Heart right ventricle (tissue), 16 donors: ENCODE results near the gene ASIC3. TPM values are rescaled to one million over a fixed set of nuclear protein-coding genes. Genes with fewer than 3 reads are reported as not detected.

Experiments
- ATAC-seq, 8 donors: fragments of 200-7000 bp; cut with Tn5 transposase; one replicate each; pipeline ENCODE4 v1.9.1; 2020; ENCODE audit warnings: mild to moderate bottlenecking in 8 of 8, moderate library complexity in 8 of 8, moderate number of reproducible peaks in 1 of 8
- DNase-seq, 2 donors: peaks; one replicate each; pipeline ENCODE4 v3.0.0-alpha.2; 2020
- H3K27ac ChIP-seq, 10 donors: fragments of 200-600 bp; sonication (generic) in 2 of 10; one replicate each; pipeline versions ENCODE4 v1.5.0 to v1.8.0; 2020 to 2022; ENCODE audit warnings: mild to moderate bottlenecking in 3 of 10
- H3K27me3 ChIP-seq, 7 donors: fragments of 200-600 bp; one replicate each; pipeline ENCODE4 v1.8.0; 2021 to 2022; ENCODE audit warnings: mild to moderate bottlenecking in 2 of 7
- H3K36me3 ChIP-seq, 9 donors: fragments of 200-600 bp; sonication (generic) in 1 of 9; one replicate each; pipeline versions ENCODE4 v1.5.0 to v1.8.0; 2020 to 2022; ENCODE audit warnings: mild to moderate bottlenecking in 2 of 9
- H3K4me1 ChIP-seq, 9 donors: fragments of 200-600 bp; sonication (generic) in 1 of 9; one replicate each; pipeline versions ENCODE4 v1.5.0 to v1.8.0; 2020 to 2022; ENCODE audit warnings: mild to moderate bottlenecking in 4 of 9
- H3K4me3 ChIP-seq, 10 donors: fragments of 200-600 bp; sonication (generic) in 2 of 10; one replicate each; pipeline versions ENCODE4 v1.5.0 to v1.8.0; 2020 to 2022; ENCODE audit warnings: mild to moderate bottlenecking in 7 of 10, moderate library complexity in 2 of 10
- H3K9me3 ChIP-seq, 11 donors: fragments of 200-600 bp in 10 of 11; sonication (generic) in 2 of 11; one replicate each; pipeline versions ENCODE4 v1.5.0 to v1.8.0; 2013 to 2022; ENCODE audit warnings: mild to moderate bottlenecking in 2 of 11, control low read depth in 1 of 11, moderate library complexity in 1 of 11
- WGBS, 2 donors: extraction: QIAGEN DNeasy Blood & Tissue Kit; methylation state at CpG; one replicate each; pipeline ENCODE4 v1.1.7; 2013; ENCODE audit warnings: inconsistent platforms in 1 of 2; 5-methylcytosine and 5-hydroxymethylcytosine counted together
- intact Hi-C, 10 donors: fragments of 100-400 bp; cut with DNase I; formaldehyde crosslinking; loops; one replicate each; pipeline versions ENCODE4 v1.11.1 to v1.14.2; 2022
- polyA plus RNA-seq, 2 donors: library from polyadenylated mRNA; stranded (reverse); fragments of 200-250 nt; gene quantifications; one replicate each; pipeline ENCODE4 v1.2.3, GENCODE V29; 2013
- total RNA-seq, 10 donors: library from RNA; stranded (reverse); fragmentation: NEBNext Ultra II Directional in 3 of 10; extraction: Animal tissue kit (Norgen Biotek cat#: 25700) in 3 of 10; gene quantifications; one replicate each; pipeline versions ENCODE4 v1.2.1 to v1.2.4, GENCODE V29; 2021 to 2023
- TF ChIP-seq, protein P1 (sequence below), 9 donors: fragments of 200-600 bp; sonication (generic) in 2 of 9; IDR thresholded peaks; one replicate each; pipeline versions ENCODE4 v1.5.0 to v1.8.0; 2021 to 2022; ENCODE audit warnings: antibody characterized with exemption in 9 of 9, mild to moderate bottlenecking in 5 of 9, moderate library complexity in 1 of 9
- donor health status: Arrhythmogenic right ventricular cardiomyopathy.
- donor health status: ischemic (EF 13 %, LVEDD 7.1; RV severe dilation, severe dysfunction).
- donor health status: healthy with polysubstance abuse.
- donor health status: DM: no; HTN: yes; CAD: no.
- donor health status: DM: no; HTN: no; CAD: no.
- donor health status: ischemic (EF 25% LVEDD 6.9; RV normal size, moderate dysfunction).
- donor health status: ischemic (EF 25% LVEDD 5.7; RV mildly dilated, moderate dysfunction).
- donor health status: healthy.
- donor health status: DM: yes; HTN: yes; CAD: no.
- donor health status: Ischemic cardiomyopathy.
- donor health status: ischemic (EF 35%, LVEDD 5.7; RV mildly dilated, moderate dysfunction).
- donor health status: nonischemic (EF 11% LVEDD 7.7; RV severe dilation, severe dysfunction).
- donor health status: DM: yes; HTN: yes; CAD: no.
- donor health status: PGD.
- donor health status: ischemic (EF 29% LVEDD 5.4; RV normal size, mild dysfunction).
- donor health status: nonischemic (EF 23%, LVEDD 6.1; RV moderate dilation, normal function).

ASIC3 gene
- total and polyA plus RNA-seq, 12 donors = 3.2 to 38.8 (median 5.6) TPM

DNA sequence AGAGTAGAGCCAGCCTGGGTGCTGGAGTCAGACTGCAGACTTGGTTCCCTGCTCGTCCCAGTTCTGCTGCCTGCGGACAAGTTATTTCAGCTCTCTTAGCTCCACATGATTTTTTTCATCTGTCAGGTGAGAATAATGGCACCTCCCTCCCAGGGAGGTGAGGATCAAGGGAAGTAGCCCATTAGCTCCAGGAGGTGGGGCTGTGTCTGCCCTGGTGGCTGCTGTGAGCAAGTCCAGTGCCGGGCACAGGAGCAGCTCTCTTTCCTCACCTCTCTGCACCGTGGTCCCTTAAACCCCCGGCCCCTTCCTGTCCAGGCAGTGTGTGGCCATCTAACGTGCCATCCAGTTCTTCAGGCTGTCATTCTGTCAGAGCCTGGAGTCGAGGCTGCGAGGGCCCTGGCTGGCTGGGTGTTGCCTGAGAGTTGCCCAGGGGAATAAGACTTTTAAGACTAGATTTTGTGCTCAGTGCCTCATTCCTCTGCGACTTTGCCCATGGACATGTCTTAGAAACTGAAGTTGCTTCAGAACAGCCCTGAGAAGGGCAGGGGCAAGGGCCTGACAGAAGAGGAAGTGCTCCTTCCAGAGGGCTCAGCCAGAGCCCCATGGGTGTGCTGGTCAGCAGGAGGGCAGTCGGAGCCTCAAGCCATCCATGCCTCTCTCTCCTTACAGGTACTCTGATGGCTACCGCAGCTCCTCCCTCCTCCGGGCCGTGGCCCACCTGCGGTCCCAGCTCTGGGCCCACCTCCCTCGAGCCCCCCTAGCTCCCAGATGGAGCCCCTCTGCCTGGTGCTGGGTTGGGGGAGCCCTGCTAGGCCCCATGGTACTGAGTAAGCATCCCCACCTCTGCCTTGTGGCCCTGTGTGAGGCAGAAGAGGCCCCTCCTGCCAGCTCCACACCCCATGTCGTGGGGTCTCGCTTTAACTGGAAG, 15.1 kb upstream of the ASIC3 start:
- no peak for DNase-seq
- H3K36me3 ChIP-seq = peaks cover 0 to 62% (median 12%) of the 10 kb centered on the region in 9 donors
- H3K9me3 ChIP-seq = no peaks in the 10 kb centered on the region
- H3K4me3 ChIP-seq = no peak overlapping the region
- ATAC-seq = no peak
- peaks cover 0 to 28% (median 16%) of the 10 kb centered on the region in 9 donors for H3K4me1 ChIP-seq
- no peak overlapping the region for H3K27ac ChIP-seq
- TF ChIP-seq, protein P1, sequence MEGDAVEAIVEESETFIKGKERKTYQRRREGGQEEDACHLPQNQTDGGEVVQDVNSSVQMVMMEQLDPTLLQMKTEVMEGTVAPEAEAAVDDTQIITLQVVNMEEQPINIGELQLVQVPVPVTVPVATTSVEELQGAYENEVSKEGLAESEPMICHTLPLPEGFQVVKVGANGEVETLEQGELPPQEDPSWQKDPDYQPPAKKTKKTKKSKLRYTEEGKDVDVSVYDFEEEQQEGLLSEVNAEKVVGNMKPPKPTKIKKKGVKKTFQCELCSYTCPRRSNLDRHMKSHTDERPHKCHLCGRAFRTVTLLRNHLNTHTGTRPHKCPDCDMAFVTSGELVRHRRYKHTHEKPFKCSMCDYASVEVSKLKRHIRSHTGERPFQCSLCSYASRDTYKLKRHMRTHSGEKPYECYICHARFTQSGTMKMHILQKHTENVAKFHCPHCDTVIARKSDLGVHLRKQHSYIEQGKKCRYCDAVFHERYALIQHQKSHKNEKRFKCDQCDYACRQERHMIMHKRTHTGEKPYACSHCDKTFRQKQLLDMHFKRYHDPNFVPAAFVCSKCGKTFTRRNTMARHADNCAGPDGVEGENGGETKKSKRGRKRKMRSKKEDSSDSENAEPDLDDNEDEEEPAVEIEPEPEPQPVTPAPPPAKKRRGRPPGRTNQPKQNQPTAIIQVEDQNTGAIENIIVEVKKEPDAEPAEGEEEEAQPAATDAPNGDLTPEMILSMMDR (IDR thresholded peaks at IDR 0.05) = no peak
- 89 to 92% methylated on average over 17 of the region's 17 CpGs for WGBS, 2 donors
- intact Hi-C loops = loop anchor here in 3 of 10 donors (5.0 to 10.0 kb wide), 2 partner anchors 72 to 79 kb away; no protein-coding TSS in a partner anchor
- H3K27me3 ChIP-seq = no peaks in the 10 kb centered on the region

- ATAC-seq (no peak), DNase-seq (no peak)
- no peaks in the 10 kb centered on the region for H3K9me3 ChIP-seq
- TF ChIP-seq, protein P1 (IDR thresholded peaks at IDR 0.05) = no peak
- H3K27ac ChIP-seq = no peak overlapping the region
- H3K27me3 ChIP-seq = no peaks in the 10 kb centered on the region
- H3K4me3 ChIP-seq = no peak overlapping the region
- H3K36me3 ChIP-seq = peaks cover 0 to 62% (median 12%) of the 10 kb centered on the region in 9 donors
- intact Hi-C loops = loop anchor here in 3 of 10 donors (5.0 to 10.0 kb wide), 2 partner anchors 71 to 78 kb away; no protein-coding TSS in a partner anchor
- WGBS, 2 donors = 83 to 98% methylated on average over 5 of the region's 5 CpGs
- H3K4me1 ChIP-seq = peaks cover 5 to 32% (median 19%) of the 10 kb centered on the region in 9 donors
Observed at GRCh38 chr7:151033864-151034249, 14.5 kb upstream of the ASIC3 start.

- Histone ChIP-seq H3K27ac (peak overlapping the region in 7 of 10 donors; percentile 3 to 67 (median 37)), H3K27me3 (no peaks in the 10 kb centered on the region), H3K36me3 (peaks cover 0 to 62% (median 12%) of the 10 kb centered on the region in 9 donors), H3K9me3 (no peaks in the 10 kb centered on the region), H3K4me1 (peaks cover 10 to 32% (median 19%) of the 10 kb centered on the region in 9 donors), H3K4me3 (no peak overlapping the region)
- ATAC-seq = no peak
- intact Hi-C loops = loop anchor here in 3 of 10 donors (5.0 to 10.0 kb wide), 2 partner anchors 70 to 78 kb away; no protein-coding TSS in a partner anchor
- 90 to 96% methylated on average over 21 of the region's 21 CpGs for WGBS, 2 donors
- DNase-seq = no peak
- TF ChIP-seq, protein P1 (IDR thresholded peaks at IDR 0.05) = no peak
Observed at GRCh38 chr7:151034312-151035025, 13.9 kb upstream of the ASIC3 start.
